ENCODE measurements around the gene SSR2. TPM values are rescaled to one million over a fixed set of nuclear protein-coding genes. Genes with fewer than 3 reads are reported as not detected.

Gene SSR2
- total RNA-seq, 2 experiments from 2014 or later = 147 to 153 TPM

- H2AFZ ChIP-seq (ENCODE audit: low read length) = no peak overlapping the region
Observed at GRCh38 chr1:156001662-156002171, 19.0 kb downstream of the SSR2 start.

GRCh38 chr1:156001021-156001661 is 19.6 kb downstream of the SSR2 start:
- Histone ChIP-seq H3K36me3 (ENCODE audit: insufficient read depth, low read length) (no peaks in the 10 kb centered on the region), H2AFZ (ENCODE audit: low read length) (no peak overlapping the region), H4K20me1 (ENCODE audit: insufficient read depth, low read length) (no peaks in the 10 kb centered on the region), H3K79me2 (ENCODE audit: insufficient read depth, low read depth, low read length) (no peaks in the 10 kb centered on the region), H3K4me3 (ENCODE audit: low read depth, low read length, poor library complexity, severe bottlenecking) (no peak overlapping the region), H3K9me3 (ENCODE audit: low read length) (no peaks in the 10 kb centered on the region), H3K27ac (ENCODE audit: low read depth, low read length, poor library complexity, severe bottlenecking) (no peak overlapping the region), H3K4me2 (ENCODE audit: low read length) (no peak overlapping the region), H3K4me1 (ENCODE audit: insufficient read depth, low read length, poor library complexity, severe bottlenecking) (no peaks in the 10 kb centered on the region), H3K9me2 (ENCODE audit: insufficient read depth, low read length) (no peaks in the 10 kb centered on the region)
- intact Hi-C loops (cut with micrococcal nuclease; ENCODE audit: unreplicated experiment) = no loop called here
- no TSS peak for BruUV-seq (replicated peaks)
- TF ChIP-seq EZH2phosphoT487 (IDR thresholded peaks at IDR 0.05; ENCODE audit: borderline replicate concordance, low read depth, low read length) (no peak), CTCF (conservative IDR thresholded peaks at IDR 0.05; ENCODE audit: low read length) (no peak)
- ChIA-PET CTCF (ENCODE audit: unreplicated experiment) (no interaction called here), POLR2A (interaction anchor here (1.5 kb wide), 1 partner anchor 12 kb away, joined by 5 read pairs; no protein-coding TSS in a partner anchor)
- DNase-seq (ENCODE audit: low spot score) = no peak

More at GRCh38 chr1:156001662-156002171, 19.0 kb downstream of the SSR2 start:
- no peak for DNase-seq (ENCODE audit: low spot score)
- Histone ChIP-seq H3K9me3 (ENCODE audit: low read length) (no peaks in the 10 kb centered on the region), H3K79me2 (ENCODE audit: insufficient read depth, low read depth, low read length) (no peaks in the 10 kb centered on the region), H3K9me2 (ENCODE audit: insufficient read depth, low read length) (no peaks in the 10 kb centered on the region), H4K20me1 (ENCODE audit: insufficient read depth, low read length) (no peaks in the 10 kb centered on the region), H3K36me3 (ENCODE audit: insufficient read depth, low read length) (peaks cover 2% of the 10 kb centered on the region), H3K27ac (ENCODE audit: low read depth, low read length, poor library complexity, severe bottlenecking) (no peak overlapping the region), H3K4me1 (ENCODE audit: insufficient read depth, low read length, poor library complexity, severe bottlenecking) (no peaks in the 10 kb centered on the region), H3K4me2 (ENCODE audit: low read length) (no peak overlapping the region), H3K4me3 (ENCODE audit: low read depth, low read length, poor library complexity, severe bottlenecking) (no peak overlapping the region)
- TF ChIP-seq EZH2phosphoT487 (IDR thresholded peaks at IDR 0.05; ENCODE audit: borderline replicate concordance, low read depth, low read length) (no peak), CTCF (conservative IDR thresholded peaks at IDR 0.05; ENCODE audit: low read length) (no peak)
- no TSS peak for BruUV-seq (replicated peaks)
- ChIA-PET CTCF (ENCODE audit: unreplicated experiment) (no interaction called here), POLR2A (interaction anchor here (1.5 kb wide), 1 partner anchor 12 kb away, joined by 5 read pairs; no protein-coding TSS in a partner anchor)
- intact Hi-C loops (cut with micrococcal nuclease; ENCODE audit: unreplicated experiment) = no loop called here

- Histone ChIP-seq H3K79me2 (ENCODE audit: insufficient read depth, low read depth, low read length) (no peaks in the 10 kb centered on the region), H3K36me3 (ENCODE audit: insufficient read depth, low read length) (no peaks in the 10 kb centered on the region), H3K9me2 (ENCODE audit: insufficient read depth, low read length) (no peaks in the 10 kb centered on the region), H3K4me2 (ENCODE audit: low read length) (no peak overlapping the region), H3K9me3 (ENCODE audit: low read length) (no peaks in the 10 kb centered on the region), H3K4me1 (ENCODE audit: insufficient read depth, low read length, poor library complexity, severe bottlenecking) (no peaks in the 10 kb centered on the region), H2AFZ (ENCODE audit: low read length) (no peak overlapping the region), H3K27ac (ENCODE audit: low read depth, low read length, poor library complexity, severe bottlenecking) (no peak overlapping the region), H3K4me3 (ENCODE audit: low read depth, low read length, poor library complexity, severe bottlenecking) (no peak overlapping the region), H4K20me1 (ENCODE audit: insufficient read depth, low read length) (no peaks in the 10 kb centered on the region)
- ChIA-PET CTCF (ENCODE audit: unreplicated experiment) (no interaction called here), POLR2A (no interaction called here)
- TF ChIP-seq CTCF (conservative IDR thresholded peaks at IDR 0.05; ENCODE audit: low read length) (no peak), EZH2phosphoT487 (IDR thresholded peaks at IDR 0.05; ENCODE audit: borderline replicate concordance, low read depth, low read length) (no peak)
- no peak for DNase-seq (ENCODE audit: low spot score)
- intact Hi-C loops (cut with micrococcal nuclease; ENCODE audit: unreplicated experiment) = no loop called here
- BruUV-seq (replicated peaks) = no TSS peak
Observed at GRCh38 chr1:155999964-156000363, 20.8 kb downstream of the SSR2 start.

All from OCI-LY7 (cell line).